ENCODE results near the gene SFRP5.

Gene SFRP5

GRCh38 chr10:97747573-97747972 lies 24.2 kb downstream of the SFRP5 start:
- DNase-seq (ENCODE audit: low read depth), result no peak
- no peak overlapping the region for H3K4me3 ChIP-seq (ENCODE audit: low read length)
- TF ChIP-seq CTCF (IDR thresholded peaks at IDR 0.05; ENCODE audit: insufficient read depth, low read depth, low read length, missing control alignments), result no peak

GRCh38 chr10:97744405-97745035 lies 27.3 kb downstream of the SFRP5 start:
- H3K4me3 ChIP-seq (ENCODE audit: low read length), result no peak overlapping the region
- DNase-seq (ENCODE audit: low read depth), result no peak
- TF ChIP-seq CTCF (IDR thresholded peaks at IDR 0.05; ENCODE audit: insufficient read depth, low read depth, low read length, missing control alignments), result no peak

GRCh38 chr10:97743169-97743943 lies 28.4 kb downstream of the SFRP5 start:
- no peak for DNase-seq (ENCODE audit: low read depth)
- no peak overlapping the region for H3K4me3 ChIP-seq (ENCODE audit: low read length)
- TF ChIP-seq CTCF (IDR thresholded peaks at IDR 0.05; ENCODE audit: insufficient read depth, low read depth, low read length, missing control alignments), result no peak

- no peak for TF ChIP-seq CTCF (IDR thresholded peaks at IDR 0.05; ENCODE audit: insufficient read depth, low read depth, low read length, missing control alignments)
- no peak for DNase-seq (ENCODE audit: low read depth)
- H3K4me3 ChIP-seq (ENCODE audit: low read length), result no peak overlapping the region
Observed at GRCh38 chr10:97740613-97741012, 31.2 kb downstream of the SFRP5 start.

- H3K4me3 ChIP-seq (ENCODE audit: low read length), result no peak overlapping the region
- TF ChIP-seq CTCF (IDR thresholded peaks at IDR 0.05; ENCODE audit: insufficient read depth, low read depth, low read length, missing control alignments), result no peak
- DNase-seq (ENCODE audit: low read depth), result no peak
Observed at GRCh38 chr10:97738616-97739015, 33.2 kb downstream of the SFRP5 start.

- TF ChIP-seq CTCF (IDR thresholded peaks at IDR 0.05; ENCODE audit: insufficient read depth, low read depth, low read length, missing control alignments), result no peak
- DNase-seq (ENCODE audit: low read depth), result peak; percentile 64
- H3K4me3 ChIP-seq (ENCODE audit: low read length), result peak overlapping the region; percentile 94
Observed at GRCh38 chr10:97737770-97738265, 34.0 kb downstream of the SFRP5 start.

All from epithelial cell of esophagus (primary cell).